Hepatocyte (in vitro differentiated cells): ENCODE results near the gene FHOD3. TPM values are rescaled to one million over a fixed set of nuclear protein-coding genes. Genes with fewer than 3 reads are reported as not detected.

Experiments used
- DNase-seq: peaks from one replicate; pipeline ENCODE4 v3.0.0-alpha.2; 2016; ENCODE audit warnings: low spot score
- H2AFZ ChIP-seq: fragments of 200-600 bp; sonication (generic); 2 replicates; pipeline ENCODE4 v1.6.0; 2016; ENCODE audit warnings: antibody characterized with exemption, mild to moderate bottlenecking
- H3K27ac ChIP-seq: fragments of 200-600 bp; sonication (generic); 2 replicates; pipeline ENCODE4 v1.5.1; 2016; ENCODE audit warnings: mild to moderate bottlenecking
- H3K27me3 ChIP-seq: fragments of 200-600 bp; sonication (generic); 2 replicates; pipeline ENCODE4 v1.6.1; 2016
- H3K36me3 ChIP-seq: fragments of 200-600 bp; sonication (generic); replicated peaks from 2 replicates; pipeline ENCODE4 v1.5.1; 2016; ENCODE audit warnings: low read depth; ENCODE audit not compliant: insufficient read depth
- H3K4me1 ChIP-seq: fragments of 200-600 bp; sonication (generic); 2 replicates; pipeline ENCODE4 v1.5.1; 2016; ENCODE audit warnings: mild to moderate bottlenecking, moderate library complexity; ENCODE audit not compliant: insufficient read depth
- H3K4me2 ChIP-seq: fragments of 200-600 bp; sonication (generic); 2 replicates; pipeline ENCODE4 v1.6.0; 2016
- H3K4me3 ChIP-seq: fragments of 200-600 bp; sonication (generic); 2 replicates; pipeline ENCODE4 v1.5.1; 2016; ENCODE audit warnings: mild to moderate bottlenecking
- H3K79me2 ChIP-seq: fragments of 200-600 bp; sonication (generic); 2 replicates; pipeline ENCODE4 v1.6.0; 2017; ENCODE audit warnings: mild to moderate bottlenecking
- H3K9me2 ChIP-seq: fragments of 200-600 bp; sonication (generic); replicated peaks from 2 replicates; pipeline ENCODE4 v1.6.0; 2017; ENCODE audit warnings: mild to moderate bottlenecking; ENCODE audit not compliant: insufficient read depth
- H3K9me3 ChIP-seq: fragments of 200-600 bp; sonication (generic); 2 replicates; pipeline ENCODE4 v1.5.1; 2016; ENCODE audit warnings: low read depth, mild to moderate bottlenecking
- H4K20me1 ChIP-seq: fragments of 200-600 bp; sonication (generic); 2 replicates; pipeline ENCODE4 v1.6.0; 2016; ENCODE audit warnings: mild to moderate bottlenecking; ENCODE audit not compliant: insufficient read depth, poor library complexity, severe bottlenecking
- CTCF ChIP-seq: fragments of 200-600 bp; sonication (generic); IDR thresholded peaks from 2 replicates; pipeline ENCODE4 v1.5.1; 2016; ENCODE audit warnings: antibody characterized with exemption, mild to moderate bottlenecking; ENCODE audit not compliant: poor library complexity
- EZH2 ChIP-seq: fragments of 200-600 bp; sonication (generic); IDR thresholded peaks from 2 replicates; pipeline ENCODE4 v1.6.1; 2016; ENCODE audit warnings: antibody characterized with exemption, mild to moderate bottlenecking, borderline replicate concordance
- EZH2phosphoT487 ChIP-seq: fragments of 200-600 bp; sonication (generic); IDR thresholded peaks from one replicate; pipeline ENCODE4 v1.6.1; 2018; ENCODE audit warnings: antibody characterized with exemption, mild to moderate bottlenecking, low read depth, moderate library complexity; ENCODE audit not compliant: unreplicated experiment, severe bottlenecking
- WGBS: methylation state at CpG from one replicate; pipeline ENCODE4 v1.1.6; 2016; ENCODE audit warnings: low lambda C conversion rate; ENCODE audit errors: missing lambda C conversion rate; 5-methylcytosine and 5-hydroxymethylcytosine counted together
- polyA plus RNA-seq: library from polyadenylated mRNA; unstranded; fragments of >200 nt; fragmentation: Nextera tagmentation; extraction: Ambion mirVana; gene quantifications from 2 replicates; pipeline ENCODE4 v1.2.1, GENCODE V29; 2016
- total RNA-seq: library from RNA; depleted of rRNA; stranded (reverse); fragments of >200 nt; gene quantifications from 2 replicates; pipeline ENCODE4 v1.2.3, GENCODE V29; 2014

The FHOD3 gene
- total and polyA plus RNA-seq, 2 experiments from 2014 or later = 1.7 to 2.7 TPM

GRCh38 chr18:36522509-36522908 is 225.0 kb downstream of the FHOD3 start:
- H3K4me2 ChIP-seq = no peak overlapping the region
- WGBS = 79% methylated on average over 1 of the region's 1 CpG

GRCh38 chr18:36525913-36526312 is 228.4 kb downstream of the FHOD3 start:
- Histone ChIP-seq H3K4me1 (peaks cover 4% of the 10 kb centered on the region), H3K9me2 (no peaks in the 10 kb centered on the region), H3K4me3 (no peak overlapping the region), H3K4me2 (no peak overlapping the region), H3K79me2 (no peaks in the 10 kb centered on the region), H3K27me3 (no peaks in the 10 kb centered on the region), H3K27ac (no peak overlapping the region), H3K36me3 (no peaks in the 10 kb centered on the region), H3K9me3 (no peaks in the 10 kb centered on the region), H2AFZ (no peak overlapping the region), H4K20me1 (no peaks in the 10 kb centered on the region)
- TF ChIP-seq EZH2 = no peak
- TF ChIP-seq CTCF = no peak
- TF ChIP-seq EZH2phosphoT487 = no peak
- DNase-seq = no peak
- WGBS = 76% methylated on average over 3 of the region's 3 CpGs

More at GRCh38 chr18:36522509-36522908, 225.0 kb downstream of the FHOD3 start:
- Histone ChIP-seq H3K9me2 (no peaks in the 10 kb centered on the region), H3K36me3 (no peaks in the 10 kb centered on the region), H3K27ac (no peak overlapping the region), H3K4me3 (no peak overlapping the region), H3K27me3 (no peaks in the 10 kb centered on the region), H3K79me2 (no peaks in the 10 kb centered on the region), H2AFZ (no peak overlapping the region), H4K20me1 (no peaks in the 10 kb centered on the region), H3K4me1 (no peaks in the 10 kb centered on the region), H3K9me3 (no peaks in the 10 kb centered on the region)
- TF ChIP-seq CTCF = no peak
- TF ChIP-seq EZH2 = no peak
- no peak for TF ChIP-seq EZH2phosphoT487
- DNase-seq = no peak

- TF ChIP-seq CTCF (no peak), EZH2phosphoT487 (no peak), EZH2 (no peak)
- H3K4me2 ChIP-seq = no peak overlapping the region
- H2AFZ ChIP-seq = no peak overlapping the region
- no peaks in the 10 kb centered on the region for H3K27me3 ChIP-seq
- WGBS = 91% methylated on average over 4 of the region's 4 CpGs
- DNase-seq = no peak
- H3K4me1 ChIP-seq = peaks cover 4% of the 10 kb centered on the region
- H3K36me3 ChIP-seq = no peaks in the 10 kb centered on the region
- H3K27ac ChIP-seq = no peak overlapping the region
- H3K4me3 ChIP-seq = no peak overlapping the region
- no peaks in the 10 kb centered on the region for H3K9me3 ChIP-seq
- H3K9me2 ChIP-seq = no peaks in the 10 kb centered on the region
- H3K79me2 ChIP-seq = no peaks in the 10 kb centered on the region
- no peaks in the 10 kb centered on the region for H4K20me1 ChIP-seq
Observed at GRCh38 chr18:36526611-36527010, 229.1 kb downstream of the FHOD3 start.

GRCh38 chr18:36527051-36527450 is 229.5 kb downstream of the FHOD3 start:
- H4K20me1 ChIP-seq = no peaks in the 10 kb centered on the region
- no peaks in the 10 kb centered on the region for H3K79me2 ChIP-seq
- no peak overlapping the region for H2AFZ ChIP-seq
- 93% methylated on average over 6 of the region's 6 CpGs for WGBS
- H3K9me2 ChIP-seq = no peaks in the 10 kb centered on the region
- H3K27me3 ChIP-seq = no peaks in the 10 kb centered on the region
- no peaks in the 10 kb centered on the region for H3K36me3 ChIP-seq
- TF ChIP-seq EZH2phosphoT487 = no peak
- no peak for TF ChIP-seq CTCF
- no peak for TF ChIP-seq EZH2
- H3K9me3 ChIP-seq = no peaks in the 10 kb centered on the region
- no peak overlapping the region for H3K27ac ChIP-seq
- no peak for DNase-seq
- peaks cover 4% of the 10 kb centered on the region for H3K4me1 ChIP-seq
- H3K4me2 ChIP-seq = no peak overlapping the region
- H3K4me3 ChIP-seq = no peak overlapping the region
